ENCODE measurements around the gene ASTN2.

The ASTN2 gene

DNA sequence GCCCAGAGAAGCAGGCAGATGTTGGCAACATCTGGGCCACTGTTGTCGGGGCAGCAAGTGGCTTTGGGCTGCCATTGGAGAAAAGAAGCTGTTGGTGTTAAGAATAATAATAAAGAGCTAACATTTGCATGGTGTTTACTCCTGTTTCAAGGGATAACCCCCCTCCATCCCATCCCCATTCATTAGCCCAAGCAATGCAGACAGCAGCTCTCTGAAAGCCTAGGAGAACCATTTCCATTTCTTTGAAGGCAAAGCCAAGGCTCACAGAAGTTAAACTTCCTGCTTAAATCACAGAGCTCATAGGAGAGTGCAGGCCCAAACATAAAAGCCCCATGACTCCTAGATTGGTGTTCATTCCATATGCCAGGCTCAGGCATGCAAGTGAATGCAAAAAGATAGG, 175.4 kb downstream of the ASTN2 start:
- no peak for DNase-seq (ENCODE audit: low read depth)
- TF ChIP-seq, protein P1, sequence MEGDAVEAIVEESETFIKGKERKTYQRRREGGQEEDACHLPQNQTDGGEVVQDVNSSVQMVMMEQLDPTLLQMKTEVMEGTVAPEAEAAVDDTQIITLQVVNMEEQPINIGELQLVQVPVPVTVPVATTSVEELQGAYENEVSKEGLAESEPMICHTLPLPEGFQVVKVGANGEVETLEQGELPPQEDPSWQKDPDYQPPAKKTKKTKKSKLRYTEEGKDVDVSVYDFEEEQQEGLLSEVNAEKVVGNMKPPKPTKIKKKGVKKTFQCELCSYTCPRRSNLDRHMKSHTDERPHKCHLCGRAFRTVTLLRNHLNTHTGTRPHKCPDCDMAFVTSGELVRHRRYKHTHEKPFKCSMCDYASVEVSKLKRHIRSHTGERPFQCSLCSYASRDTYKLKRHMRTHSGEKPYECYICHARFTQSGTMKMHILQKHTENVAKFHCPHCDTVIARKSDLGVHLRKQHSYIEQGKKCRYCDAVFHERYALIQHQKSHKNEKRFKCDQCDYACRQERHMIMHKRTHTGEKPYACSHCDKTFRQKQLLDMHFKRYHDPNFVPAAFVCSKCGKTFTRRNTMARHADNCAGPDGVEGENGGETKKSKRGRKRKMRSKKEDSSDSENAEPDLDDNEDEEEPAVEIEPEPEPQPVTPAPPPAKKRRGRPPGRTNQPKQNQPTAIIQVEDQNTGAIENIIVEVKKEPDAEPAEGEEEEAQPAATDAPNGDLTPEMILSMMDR (conservative IDR thresholded peaks at IDR 0.05; ENCODE audit: low read length): no peak
- H3K4me3 ChIP-seq (ENCODE audit: low read length): no peak overlapping the region

DNA sequence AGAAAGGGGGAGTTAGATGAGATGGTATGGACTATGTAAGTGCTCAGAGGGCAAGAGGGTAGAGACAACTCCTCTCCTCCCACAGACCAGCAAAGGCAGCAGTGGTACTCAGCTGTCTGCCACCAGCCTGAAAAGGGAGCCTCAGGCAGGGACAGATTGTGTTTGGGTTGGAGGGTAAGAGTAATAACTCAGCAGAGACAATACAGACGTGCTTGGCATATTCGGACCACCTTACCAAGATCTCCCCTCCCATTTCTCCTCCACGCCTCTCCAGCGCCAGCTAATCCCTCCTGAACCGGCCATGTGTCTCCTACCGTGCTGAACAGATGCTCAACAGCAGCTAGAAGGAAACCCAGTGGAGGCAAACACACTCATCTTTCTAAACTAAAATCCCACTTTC, 180.8 kb downstream of the ASTN2 start:
- TF ChIP-seq, protein P1 (conservative IDR thresholded peaks at IDR 0.05; ENCODE audit: low read length): no peak
- H3K4me3 ChIP-seq (ENCODE audit: low read length): no peak overlapping the region
- no peak for DNase-seq (ENCODE audit: low read depth)

DNA sequence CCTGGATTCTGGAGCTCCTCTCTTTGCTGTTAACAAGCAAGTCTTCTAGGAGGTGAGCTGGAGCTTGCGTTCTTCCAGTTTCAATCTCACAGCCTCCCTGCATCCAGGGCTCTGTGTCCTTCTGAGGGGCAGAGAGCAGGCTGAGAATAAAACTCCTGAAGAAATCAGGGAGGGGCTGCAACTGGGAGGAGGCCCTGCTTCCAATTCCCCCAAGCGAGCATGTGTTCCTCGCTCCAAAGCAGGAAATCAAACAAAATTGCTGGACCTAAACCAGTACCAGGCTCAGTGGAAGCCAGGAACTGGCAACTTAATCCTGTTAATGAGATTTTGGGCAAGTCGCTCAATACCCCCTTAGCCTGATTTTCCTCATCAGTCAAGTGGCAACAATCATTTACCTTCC, 181.8 kb downstream of the ASTN2 start:
- TF ChIP-seq, protein P1 (conservative IDR thresholded peaks at IDR 0.05; ENCODE audit: low read length): no peak
- DNase-seq (ENCODE audit: low read depth): no peak
- no peak overlapping the region for H3K4me3 ChIP-seq (ENCODE audit: low read length)

DNA sequence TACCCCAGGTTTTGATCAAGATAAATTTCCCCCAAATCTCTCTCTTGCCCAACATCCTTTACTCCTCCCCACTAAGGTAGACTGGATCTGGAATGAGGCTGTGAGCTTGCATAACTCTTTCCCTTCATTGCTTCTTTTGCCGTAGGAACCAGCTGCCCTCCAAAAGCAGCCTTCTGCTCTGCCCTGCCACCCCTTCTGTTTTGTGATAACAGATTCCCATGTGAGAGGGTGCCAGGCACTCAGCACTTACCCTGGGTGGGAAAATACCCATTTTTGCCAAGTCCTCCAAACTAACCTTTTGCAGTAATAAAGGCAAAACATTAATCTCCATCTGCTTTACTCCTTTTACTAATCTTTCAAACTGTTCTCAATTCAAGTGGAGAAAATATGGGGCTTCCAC, 182.6 kb downstream of the ASTN2 start:
- DNase-seq (ENCODE audit: low read depth): no peak
- H3K4me3 ChIP-seq (ENCODE audit: low read length): no peak overlapping the region
- TF ChIP-seq, protein P1 (conservative IDR thresholded peaks at IDR 0.05; ENCODE audit: low read length): no peak

DNA sequence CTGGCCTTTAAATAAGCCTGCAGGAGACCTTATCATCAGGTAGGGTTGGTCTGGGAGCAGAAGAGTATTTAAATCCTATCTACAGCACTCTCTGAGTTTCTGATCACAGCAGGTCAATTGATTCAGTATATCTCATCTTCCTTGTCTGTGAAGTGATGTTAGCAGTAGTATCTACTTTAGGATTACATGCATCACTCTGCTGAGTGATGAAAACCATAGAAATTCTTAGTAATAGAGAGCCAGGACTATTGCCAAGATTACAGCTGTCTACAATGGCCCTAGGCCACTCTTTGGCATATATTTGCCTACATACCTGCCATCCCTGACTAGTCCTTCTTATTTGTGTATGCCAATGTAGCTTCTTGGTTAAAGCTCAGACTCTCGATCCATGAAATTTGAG, 183.8 kb downstream of the ASTN2 start:
- no peak for DNase-seq (ENCODE audit: low read depth)
- TF ChIP-seq, protein P1 (conservative IDR thresholded peaks at IDR 0.05; ENCODE audit: low read length): no peak
- H3K4me3 ChIP-seq (ENCODE audit: low read length): no peak overlapping the region

DNA sequence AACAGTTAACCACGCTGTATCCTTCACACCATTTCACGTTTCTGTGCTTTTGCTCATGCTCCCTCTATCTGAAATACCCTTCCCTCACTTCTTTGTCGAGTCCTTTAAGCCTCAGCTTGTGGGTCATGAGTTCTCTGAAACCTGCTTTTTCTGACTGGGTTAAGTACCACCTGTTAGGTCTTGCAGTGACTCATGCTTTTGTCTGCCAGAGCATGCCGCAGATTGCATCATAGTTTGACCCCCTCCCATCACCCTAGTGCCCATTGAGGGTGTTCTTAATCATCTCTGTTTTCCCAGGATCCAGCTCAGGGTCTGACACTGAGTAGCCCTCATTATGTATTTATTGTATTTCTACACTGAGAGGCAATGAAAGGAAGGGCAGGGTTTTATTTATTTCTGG, 190.2 kb downstream of the ASTN2 start:
- TF ChIP-seq, protein P1 (conservative IDR thresholded peaks at IDR 0.05; ENCODE audit: low read length): no peak
- no peak for DNase-seq (ENCODE audit: low read depth)
- H3K4me3 ChIP-seq (ENCODE audit: low read length): no peak overlapping the region

DNA sequence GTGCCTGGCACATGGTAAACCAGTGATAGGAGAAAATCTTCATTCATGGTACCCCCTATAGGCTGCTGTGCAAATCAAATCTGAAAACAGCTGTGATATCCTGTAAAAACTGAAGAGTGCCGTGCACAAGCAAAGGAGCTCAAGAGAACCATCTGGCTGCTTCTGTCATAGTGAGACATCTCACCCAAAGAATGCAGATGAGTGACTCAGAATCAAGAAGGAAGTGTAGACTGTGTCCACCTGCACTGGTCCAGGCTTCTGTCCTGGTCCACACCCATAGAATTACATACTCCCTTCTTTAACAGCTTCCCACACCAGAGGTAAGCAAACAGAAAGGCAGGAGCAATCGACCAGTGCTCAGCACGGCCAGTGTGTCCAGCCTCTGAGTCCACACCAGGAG, 195.9 kb downstream of the ASTN2 start:
- no peak for DNase-seq (ENCODE audit: low read depth)
- TF ChIP-seq, protein P1 (conservative IDR thresholded peaks at IDR 0.05; ENCODE audit: low read length): no peak
- H3K4me3 ChIP-seq (ENCODE audit: low read length): no peak overlapping the region

Data from AG10803 (cell line).